Stimulated activated effector memory CD8-positive, alpha-beta T cell treated with anti-CD3 and anti-CD28 coated beads, Interleukin-12 subunit alpha, Interleukin-12 subunit beta, amount 100 ng/mL, for 72 hours (primary cell): ENCODE data around the gene C1orf159.
A peak's percentile ranks its signal among the peaks of the same experiment; 100 is the strongest.
"Not testable (repeated sequence)": the region's sequence is repeated elsewhere in the genome, so short reads cannot be mapped to it uniquely, and the experiment has no call there.

Source experiments
- ATAC-seq: fragments of 150-1000 bp; cut with Tn5 transposase; 2 replicates; pipeline ENCODE4 v1.10.0; 2021
- DNase-seq, 2 donors: peaks; one replicate each; pipeline ENCODE4 v3.0.0; 2021 to 2022; ENCODE audit warnings: low spot score in 2 of 2
- H3K27ac Mint-ChIP-seq: one replicate; pipeline ENCODE4 v1.8.0; 2022; ENCODE audit warnings: mild to moderate bottlenecking, mixed read lengths
- H3K36me3 Mint-ChIP-seq: one replicate; pipeline ENCODE4 v1.8.0; 2022; ENCODE audit warnings: mild to moderate bottlenecking, mixed read lengths
- H3K4me1 Mint-ChIP-seq: one replicate; pipeline ENCODE4 v1.8.0; 2022; ENCODE audit warnings: mixed read lengths
- H3K4me3 Mint-ChIP-seq: one replicate; pipeline ENCODE4 v1.8.0; 2022; ENCODE audit warnings: mild to moderate bottlenecking, mixed read lengths
- H3K9me3 Mint-ChIP-seq: one replicate; pipeline ENCODE4 v1.8.0; 2022; ENCODE audit warnings: mixed read lengths

The C1orf159 gene

GRCh38 chr1:1143636-1144035 lies 27.7 kb upstream of the C1orf159 start:
- DNase-seq: no peak
- peak overlapping the region; percentile 14 for H3K4me3 Mint-ChIP-seq
- peaks cover 1% of the 10 kb centered on the region for H3K36me3 Mint-ChIP-seq
- H3K9me3 Mint-ChIP-seq: no peaks in the 10 kb centered on the region
- H3K4me1 Mint-ChIP-seq: peaks cover 30% of the 10 kb centered on the region
- ATAC-seq: no peak
- H3K27ac Mint-ChIP-seq: peak overlapping the region; percentile 88

DNA sequence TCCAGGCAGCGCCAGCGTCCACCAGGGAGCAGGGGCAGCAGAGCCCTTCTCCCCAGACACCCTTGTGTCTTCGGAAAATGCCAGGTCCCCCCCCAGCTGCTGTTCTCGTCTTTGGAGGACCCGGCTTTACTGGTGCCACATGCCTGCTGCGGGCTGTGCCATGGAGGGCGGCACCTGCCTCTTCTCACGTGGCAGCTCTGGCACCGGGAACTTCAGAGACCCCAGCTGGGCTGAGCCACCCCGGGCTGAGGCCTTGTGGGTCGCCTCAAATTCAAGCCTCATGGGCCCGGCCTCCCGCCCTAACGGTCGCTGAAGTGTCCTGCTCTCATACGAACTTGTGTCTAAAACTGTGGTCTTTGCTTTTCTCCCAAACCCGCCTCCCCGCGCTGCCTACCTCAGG lies 27.0 kb upstream of the C1orf159 start:
- Mint-ChIP-seq H3K27ac (peak overlapping the region; percentile 88), H3K36me3 (peaks cover 5% of the 10 kb centered on the region), H3K9me3 (no peaks in the 10 kb centered on the region), H3K4me1 (peaks cover 26% of the 10 kb centered on the region), H3K4me3 (no peak overlapping the region)
- ATAC-seq: no peak
- no peak for DNase-seq

- not testable (repeated sequence) for DNase-seq, ATAC-seq
- H3K4me1 Mint-ChIP-seq: peaks cover 30% of the 10 kb centered on the region
Measured at GRCh38 chr1:1142352-1142751, 26.5 kb upstream of the C1orf159 start.

DNA sequence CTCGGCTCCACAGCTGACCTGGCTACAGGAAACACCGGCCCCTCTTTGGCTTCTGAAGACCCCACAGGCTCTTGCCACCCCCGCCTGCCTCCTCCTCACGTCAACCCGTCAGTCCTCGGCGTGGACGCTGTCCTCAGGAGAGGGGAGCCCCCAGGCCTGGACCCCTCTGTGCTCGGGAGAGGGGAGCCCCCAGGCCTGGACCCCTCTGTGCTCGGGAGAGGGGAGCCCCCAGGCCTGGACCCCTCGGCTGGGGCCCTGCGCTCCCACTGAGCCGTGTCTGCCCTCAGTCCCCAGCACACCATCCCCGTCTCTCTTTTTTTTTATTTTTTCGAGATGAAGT lies 26.0 kb upstream of the C1orf159 start:
- ATAC-seq (no peak), DNase-seq (no peak)
- Mint-ChIP-seq H3K27ac (peak overlapping the region; percentile 88), H3K4me1 (peaks cover 32% of the 10 kb centered on the region), H3K36me3 (peaks cover 5% of the 10 kb centered on the region), H3K4me3 (no peak overlapping the region), H3K9me3 (no peaks in the 10 kb centered on the region)

More at GRCh38 chr1:1142352-1142751, 26.5 kb upstream of the C1orf159 start:
- not testable (repeated sequence) for H3K9me3 Mint-ChIP-seq, H3K36me3 Mint-ChIP-seq, H3K4me3 Mint-ChIP-seq
- peak overlapping the region; percentile 88 for H3K27ac Mint-ChIP-seq

DNA sequence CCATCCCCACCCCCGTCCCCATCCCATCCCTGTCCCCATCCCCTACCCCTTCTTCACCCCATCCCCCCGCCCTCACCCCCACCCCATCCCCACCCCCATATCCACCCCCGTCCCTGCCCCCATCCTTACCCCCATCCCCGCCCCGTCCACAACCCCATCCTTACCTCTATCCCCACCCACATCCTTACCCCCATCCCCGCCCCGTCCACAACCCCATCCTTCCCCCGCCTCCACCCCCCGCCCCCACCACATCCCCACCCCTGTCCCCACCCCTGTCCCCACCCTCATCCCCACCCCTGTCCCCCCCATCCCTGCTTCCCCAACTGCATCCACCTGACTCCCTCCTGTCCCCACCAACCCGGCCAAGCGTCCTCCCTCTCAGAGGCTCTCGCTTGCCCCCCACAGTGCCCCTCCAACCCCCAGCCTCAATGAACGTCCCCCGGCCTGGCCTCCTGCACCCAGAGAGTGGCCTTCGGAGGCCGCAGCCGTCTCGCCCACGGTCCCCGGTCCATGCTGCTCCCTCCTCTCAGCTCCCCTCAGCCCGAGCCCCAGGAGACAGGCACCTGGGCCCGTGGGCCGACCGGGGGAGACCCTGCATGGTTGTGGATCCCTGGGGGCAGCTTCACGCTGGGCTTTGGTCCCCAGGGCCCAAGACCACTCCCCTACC lies 25.5 kb upstream of the C1orf159 start:
- no peak overlapping the region for H3K4me3 Mint-ChIP-seq
- ATAC-seq: no peak
- DNase-seq: no peak
- peaks cover 5% of the 10 kb centered on the region for H3K36me3 Mint-ChIP-seq
- H3K4me1 Mint-ChIP-seq: peaks cover 35% of the 10 kb centered on the region
- H3K9me3 Mint-ChIP-seq: no peaks in the 10 kb centered on the region
- peak overlapping the region; percentile 23 for H3K27ac Mint-ChIP-seq

DNA sequence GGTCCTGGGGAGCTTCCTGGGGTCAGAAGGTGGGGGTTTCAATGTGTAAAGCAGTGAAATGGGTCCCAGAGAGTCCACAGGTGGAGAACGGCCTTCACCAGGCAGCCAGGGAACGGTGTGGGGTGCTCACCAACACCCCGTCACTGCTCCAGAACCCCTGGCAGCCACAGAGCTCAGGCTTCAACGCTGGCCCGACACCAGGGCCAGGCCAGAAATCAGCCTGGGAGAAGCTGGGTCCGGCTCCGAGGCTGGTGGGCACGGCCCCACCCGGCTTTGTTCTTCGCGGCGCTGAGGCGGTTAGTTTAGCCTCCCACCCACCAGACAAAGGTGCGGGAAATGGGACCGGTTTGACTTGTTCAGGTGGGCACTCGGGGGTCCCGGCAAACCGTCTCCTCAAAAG lies 24.8 kb upstream of the C1orf159 start:
- H3K4me1 Mint-ChIP-seq: peaks cover 39% of the 10 kb centered on the region
- no peak overlapping the region for H3K27ac Mint-ChIP-seq
- H3K9me3 Mint-ChIP-seq: no peaks in the 10 kb centered on the region

DNA sequence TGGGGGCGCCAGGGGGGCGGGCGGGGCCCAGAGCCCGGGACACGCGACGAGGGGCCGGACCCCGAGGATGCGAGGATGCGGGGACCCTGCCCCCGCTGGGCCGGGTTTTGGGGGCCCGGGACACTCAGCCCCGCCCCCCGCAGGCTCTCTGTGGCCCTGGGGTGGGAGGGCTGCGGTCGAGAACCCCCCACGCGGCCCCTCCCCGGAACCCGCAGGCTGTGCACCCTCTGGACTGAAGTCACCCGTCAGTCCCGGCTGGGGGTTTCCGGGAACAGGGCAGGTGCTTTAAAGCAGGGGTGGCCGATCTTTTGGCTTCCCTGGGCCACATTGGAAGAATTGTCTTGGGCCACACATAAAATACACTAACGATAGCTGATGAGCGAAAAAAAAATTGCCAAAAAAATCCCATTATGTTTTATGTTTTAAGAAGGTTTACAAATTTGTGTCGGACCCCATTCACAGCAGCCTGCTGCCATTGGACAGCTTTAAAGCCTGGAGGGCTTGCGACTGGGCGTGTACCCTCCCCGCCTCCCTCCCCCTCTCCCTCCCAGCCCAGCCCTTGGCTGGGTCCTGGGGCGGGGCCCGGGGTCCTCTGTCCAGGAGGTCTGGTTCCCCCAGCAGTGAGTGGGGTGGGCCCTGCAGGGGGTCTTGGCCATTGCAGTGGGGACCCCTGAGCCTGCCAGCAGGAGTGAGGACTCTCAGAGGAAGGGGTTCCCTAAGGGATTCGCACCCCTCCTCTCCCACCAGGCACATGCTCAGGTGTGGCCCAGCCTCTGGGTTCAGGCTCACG lies 21.6 kb upstream of the C1orf159 start:
- peak overlapping the region; percentile 57 for H3K4me3 Mint-ChIP-seq
- no peaks in the 10 kb centered on the region for H3K9me3 Mint-ChIP-seq

More for the DNA sequence above, 24.8 kb upstream of the C1orf159 start:
- ATAC-seq: no peak
- H3K36me3 Mint-ChIP-seq: peaks cover 5% of the 10 kb centered on the region
- no peak overlapping the region for H3K4me3 Mint-ChIP-seq
- no peak for DNase-seq

GRCh38 chr1:1136547-1137230 lies 20.8 kb upstream of the C1orf159 start:
- Mint-ChIP-seq H3K36me3 (peaks cover 5% of the 10 kb centered on the region), H3K4me1 (peaks cover 17% of the 10 kb centered on the region), H3K4me3 (peak overlapping the region; percentile 57), H3K9me3 (no peaks in the 10 kb centered on the region), H3K27ac (no peak overlapping the region)
- peak; percentile 17 for ATAC-seq
- no peak for DNase-seq

More for the DNA sequence above, 21.6 kb upstream of the C1orf159 start:
- ATAC-seq (peak; percentile 82), DNase-seq (peak; percentile 55 to 77)
- Mint-ChIP-seq H3K36me3 (peaks cover 5% of the 10 kb centered on the region), H3K27ac (peak overlapping the region; percentile 81), H3K4me1 (peaks cover 22% of the 10 kb centered on the region)

DNA sequence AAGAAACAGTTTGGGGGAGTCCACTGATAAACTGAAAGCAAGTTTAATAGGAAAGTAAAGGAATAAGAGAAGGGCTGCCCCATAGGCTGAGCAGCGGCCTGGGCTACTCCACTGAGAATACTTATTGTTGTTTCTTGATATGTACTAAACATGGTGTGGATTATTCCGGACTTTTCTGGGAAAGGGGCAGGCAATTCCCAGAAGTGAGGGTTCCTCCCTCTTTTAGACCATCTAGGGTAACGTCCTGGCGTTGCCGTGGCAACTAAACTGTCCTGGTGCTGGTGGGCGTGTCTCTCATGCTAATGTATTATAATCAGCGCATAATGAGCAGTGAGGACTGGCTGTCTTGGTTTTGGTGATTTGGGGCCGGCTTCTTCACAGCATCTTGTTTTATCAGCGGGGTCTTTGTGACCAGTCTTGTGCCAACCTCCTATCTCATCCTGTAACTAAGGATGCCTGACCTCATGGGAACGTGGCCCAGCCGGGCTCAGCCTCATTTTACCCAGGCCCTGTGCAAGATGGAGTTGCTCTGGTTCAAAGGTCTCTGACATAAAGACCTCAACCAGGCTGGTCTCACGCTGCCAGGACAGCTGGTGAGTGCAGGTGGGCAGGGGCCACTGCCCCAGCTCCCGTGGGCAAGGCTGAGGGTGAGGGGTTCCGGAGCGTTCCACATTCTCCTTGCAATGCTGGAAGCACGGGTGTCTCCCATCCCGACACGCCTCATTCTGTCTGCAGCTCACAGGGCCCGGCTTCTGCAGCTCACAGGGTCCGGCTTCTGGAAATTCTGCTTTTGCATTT lies 19.6 kb upstream of the C1orf159 start:
- peaks cover 5% of the 10 kb centered on the region for H3K36me3 Mint-ChIP-seq
- peak overlapping the region; percentile 57 for H3K4me3 Mint-ChIP-seq
- ATAC-seq (no peak), DNase-seq (no peak)
- H3K4me1 Mint-ChIP-seq: peaks cover 17% of the 10 kb centered on the region
- H3K27ac Mint-ChIP-seq: no peak overlapping the region
- H3K9me3 Mint-ChIP-seq: no peaks in the 10 kb centered on the region

GRCh38 chr1:1134300-1134970 lies 18.5 kb upstream of the C1orf159 start:
- no peak overlapping the region for H3K27ac Mint-ChIP-seq
- peaks cover 17% of the 10 kb centered on the region for H3K4me1 Mint-ChIP-seq
- H3K9me3 Mint-ChIP-seq: no peaks in the 10 kb centered on the region
- DNase-seq: no peak
- H3K4me3 Mint-ChIP-seq: no peak overlapping the region
- no peak for ATAC-seq
- H3K36me3 Mint-ChIP-seq: peaks cover 5% of the 10 kb centered on the region

- no peak overlapping the region for H3K27ac Mint-ChIP-seq
- peaks cover 17% of the 10 kb centered on the region for H3K4me1 Mint-ChIP-seq
- H3K36me3 Mint-ChIP-seq: no peaks in the 10 kb centered on the region
- DNase-seq: no peak
- no peak for ATAC-seq
- no peaks in the 10 kb centered on the region for H3K9me3 Mint-ChIP-seq
- H3K4me3 Mint-ChIP-seq: no peak overlapping the region
Measured at GRCh38 chr1:1132956-1133750, 17.3 kb upstream of the C1orf159 start.

GRCh38 chr1:1132042-1132950 lies 16.4 kb upstream of the C1orf159 start:
- DNase-seq (no peak), ATAC-seq (no peak)
- Mint-ChIP-seq H3K36me3 (no peaks in the 10 kb centered on the region), H3K4me1 (peaks cover 8% of the 10 kb centered on the region), H3K9me3 (no peaks in the 10 kb centered on the region), H3K27ac (no peak overlapping the region), H3K4me3 (no peak overlapping the region)
